ENCODE results near the gene LIX1. TPM values are rescaled to one million over a fixed set of nuclear protein-coding genes. Genes with fewer than 3 reads are reported as not detected.

The LIX1 gene
- total RNA-seq, 1 donor from 2014 or later = not detected

DNA sequence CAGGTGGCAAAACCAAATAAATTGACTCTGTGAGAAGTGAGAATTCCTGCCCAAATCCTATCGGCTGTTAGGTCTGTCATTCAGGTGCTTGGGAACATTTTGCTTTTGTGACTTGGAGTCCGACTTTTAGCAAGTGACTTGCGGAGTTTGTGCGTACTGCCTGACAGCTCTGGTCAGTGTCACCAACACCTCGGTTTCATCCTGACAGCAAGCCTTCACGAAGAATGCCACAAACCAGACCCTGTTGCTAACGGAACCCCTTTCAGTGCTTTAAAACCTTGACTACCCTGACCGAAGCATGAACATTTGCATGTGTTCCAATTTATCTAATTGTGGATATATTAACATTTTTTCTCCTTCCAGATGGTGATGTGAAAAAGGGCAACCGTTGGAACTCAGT lies 26.5 kb downstream of the LIX1 start:
- H3K4me3 Mint-ChIP-seq (ENCODE audit: low read depth) = no peak overlapping the region
- H3K4me1 Mint-ChIP-seq (ENCODE audit: low read depth) = no peaks in the 10 kb centered on the region
- no peaks in the 10 kb centered on the region for H3K36me3 Mint-ChIP-seq (ENCODE audit: low read depth)
- no peak for DNase-seq (ENCODE audit: low spot score)
- intact Hi-C loops (cut with micrococcal nuclease) = no loop called here
- peaks cover 16% of the 10 kb centered on the region for H3K27me3 Mint-ChIP-seq (ENCODE audit: low read depth)
- no peak overlapping the region for H3K27ac Mint-ChIP-seq
- H3K9me3 Mint-ChIP-seq = no peaks in the 10 kb centered on the region

DNA sequence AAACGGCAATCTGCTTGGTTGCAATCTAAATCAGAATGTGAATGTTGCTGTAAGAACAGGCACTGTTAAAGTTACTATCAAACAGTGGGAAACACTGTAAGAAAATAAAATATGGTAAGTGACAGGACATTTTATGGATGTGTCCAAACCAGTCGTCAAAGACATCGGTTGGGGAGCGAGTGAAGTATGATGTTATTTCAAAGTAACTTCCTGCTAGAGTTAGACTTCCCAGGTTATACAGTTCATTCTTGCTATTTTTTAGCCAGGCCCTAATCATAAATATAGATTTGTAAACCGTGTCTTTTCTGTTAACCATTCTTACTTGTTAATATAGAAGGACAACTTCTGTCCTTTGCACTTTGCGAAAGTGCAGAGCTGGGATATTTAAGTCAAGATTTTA lies 30.2 kb downstream of the LIX1 start:
- no peak for DNase-seq (ENCODE audit: low spot score)
- intact Hi-C loops (cut with micrococcal nuclease) = no loop called here
- Mint-ChIP-seq H3K27me3 (ENCODE audit: low read depth) (peaks cover 21% of the 10 kb centered on the region), H3K4me3 (ENCODE audit: low read depth) (no peak overlapping the region), H3K4me1 (ENCODE audit: low read depth) (no peaks in the 10 kb centered on the region), H3K27ac (no peak overlapping the region), H3K36me3 (ENCODE audit: low read depth) (no peaks in the 10 kb centered on the region), H3K9me3 (no peaks in the 10 kb centered on the region)

DNA sequence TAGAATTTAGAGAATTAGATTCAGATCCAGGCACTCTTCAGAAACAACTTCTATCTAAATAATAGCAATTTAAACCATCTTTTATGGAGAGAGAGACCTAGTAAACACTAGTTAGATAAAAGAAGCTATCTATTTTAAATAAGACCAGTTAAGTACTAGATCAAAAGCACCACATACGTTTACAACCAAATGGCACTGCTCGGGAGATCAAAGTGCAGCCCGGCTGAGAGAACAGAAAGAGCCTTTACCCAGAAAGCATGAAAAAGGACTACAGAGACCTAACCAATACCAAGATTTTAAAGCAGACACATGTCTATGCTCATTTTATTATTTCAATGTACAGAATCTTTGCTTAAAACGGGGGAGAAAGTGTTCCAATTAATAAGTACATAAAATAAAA lies 30.8 kb downstream of the LIX1 start:
- H3K9me3 Mint-ChIP-seq = no peaks in the 10 kb centered on the region
- DNase-seq (ENCODE audit: low spot score) = no peak

DNA sequence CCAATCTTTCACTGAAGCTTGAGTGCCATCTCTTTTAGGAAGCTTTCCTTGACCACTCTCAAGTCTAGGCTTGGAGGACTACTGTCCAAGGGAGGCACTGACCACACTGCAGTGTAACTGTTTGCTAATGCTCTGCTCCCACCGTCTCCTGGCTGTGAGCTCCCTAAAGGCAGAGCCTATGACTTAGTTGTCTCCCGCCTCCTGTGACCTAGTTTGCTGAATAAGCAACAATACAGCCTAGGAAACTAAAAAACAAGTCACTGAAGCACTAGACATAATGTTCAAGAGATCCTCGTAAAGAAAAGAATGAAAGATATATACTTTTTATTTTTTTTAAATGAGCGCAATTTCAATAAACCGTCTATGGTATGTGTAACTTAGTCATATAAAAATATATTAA lies 31.4 kb downstream of the LIX1 start:
- H3K27ac Mint-ChIP-seq = no peak overlapping the region
- H3K27me3 Mint-ChIP-seq (ENCODE audit: low read depth) = peaks cover 23% of the 10 kb centered on the region
- intact Hi-C loops (cut with micrococcal nuclease) = no loop called here
- H3K4me1 Mint-ChIP-seq (ENCODE audit: low read depth) = no peaks in the 10 kb centered on the region
- no peaks in the 10 kb centered on the region for H3K9me3 Mint-ChIP-seq
- H3K4me3 Mint-ChIP-seq (ENCODE audit: low read depth) = no peak overlapping the region
- no peak for DNase-seq (ENCODE audit: low spot score)
- H3K36me3 Mint-ChIP-seq (ENCODE audit: low read depth) = no peaks in the 10 kb centered on the region

More for the DNA sequence above, 30.8 kb downstream of the LIX1 start:
- Mint-ChIP-seq H3K27me3 (ENCODE audit: low read depth) (peaks cover 19% of the 10 kb centered on the region), H3K27ac (no peak overlapping the region), H3K4me3 (ENCODE audit: low read depth) (no peak overlapping the region), H3K36me3 (ENCODE audit: low read depth) (no peaks in the 10 kb centered on the region), H3K4me1 (ENCODE audit: low read depth) (no peaks in the 10 kb centered on the region)
- intact Hi-C loops (cut with micrococcal nuclease) = no loop called here

DNA sequence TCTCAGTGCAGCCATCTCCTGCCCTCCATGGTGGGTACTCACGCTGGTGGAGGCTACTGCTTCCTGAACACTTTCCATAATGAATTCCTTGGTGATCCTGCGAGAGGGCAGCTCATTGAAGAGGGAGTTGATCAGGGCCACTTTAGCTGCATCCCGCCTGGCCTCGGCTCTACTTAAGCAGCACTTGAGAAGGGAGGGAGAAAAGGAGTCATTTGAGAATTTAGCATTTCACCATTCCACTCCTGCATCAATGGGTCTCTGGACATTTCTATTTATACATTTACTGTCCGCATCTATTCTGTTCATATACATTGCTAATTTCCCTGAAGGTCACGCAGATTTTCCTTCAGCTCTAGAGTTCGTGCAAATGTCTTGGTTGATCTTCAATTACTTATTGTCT lies 35.1 kb downstream of the LIX1 start:
- Mint-ChIP-seq H3K27ac (no peak overlapping the region), H3K4me1 (ENCODE audit: low read depth) (no peaks in the 10 kb centered on the region), H3K27me3 (ENCODE audit: low read depth) (peaks cover 37% of the 10 kb centered on the region)

DNA sequence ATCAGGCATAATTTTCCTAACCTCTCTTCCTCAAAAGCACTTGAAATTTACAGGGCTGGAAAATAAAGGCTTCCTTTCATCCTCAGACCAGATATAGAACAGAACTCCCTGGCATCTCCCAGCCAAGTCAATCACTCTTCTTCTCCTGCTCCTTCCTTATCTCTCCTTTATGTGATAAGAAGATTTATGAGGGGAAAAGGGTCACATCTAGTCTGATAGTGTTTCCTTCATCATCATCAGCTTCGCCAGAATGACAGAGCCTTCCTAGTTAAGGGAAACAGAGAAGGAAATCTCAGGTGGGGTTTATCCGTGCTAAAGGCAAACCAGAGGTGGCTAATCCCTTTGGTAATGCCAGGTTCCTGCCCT lies 36.2 kb downstream of the LIX1 start:
- no peaks in the 10 kb centered on the region for H3K4me1 Mint-ChIP-seq (ENCODE audit: low read depth)
- H3K27me3 Mint-ChIP-seq (ENCODE audit: low read depth) = peaks cover 40% of the 10 kb centered on the region
- no peak for DNase-seq (ENCODE audit: low spot score)
- no peak overlapping the region for H3K27ac Mint-ChIP-seq
- no peaks in the 10 kb centered on the region for H3K36me3 Mint-ChIP-seq (ENCODE audit: low read depth)
- intact Hi-C loops (cut with micrococcal nuclease) = no loop called here
- H3K9me3 Mint-ChIP-seq = no peaks in the 10 kb centered on the region
- H3K4me3 Mint-ChIP-seq (ENCODE audit: low read depth) = no peak overlapping the region

More for the DNA sequence above, 35.1 kb downstream of the LIX1 start:
- no peaks in the 10 kb centered on the region for H3K9me3 Mint-ChIP-seq
- no peaks in the 10 kb centered on the region for H3K36me3 Mint-ChIP-seq (ENCODE audit: low read depth)
- intact Hi-C loops (cut with micrococcal nuclease) = no loop called here
- no peak for DNase-seq (ENCODE audit: low spot score)
- no peak overlapping the region for H3K4me3 Mint-ChIP-seq (ENCODE audit: low read depth)

DNA sequence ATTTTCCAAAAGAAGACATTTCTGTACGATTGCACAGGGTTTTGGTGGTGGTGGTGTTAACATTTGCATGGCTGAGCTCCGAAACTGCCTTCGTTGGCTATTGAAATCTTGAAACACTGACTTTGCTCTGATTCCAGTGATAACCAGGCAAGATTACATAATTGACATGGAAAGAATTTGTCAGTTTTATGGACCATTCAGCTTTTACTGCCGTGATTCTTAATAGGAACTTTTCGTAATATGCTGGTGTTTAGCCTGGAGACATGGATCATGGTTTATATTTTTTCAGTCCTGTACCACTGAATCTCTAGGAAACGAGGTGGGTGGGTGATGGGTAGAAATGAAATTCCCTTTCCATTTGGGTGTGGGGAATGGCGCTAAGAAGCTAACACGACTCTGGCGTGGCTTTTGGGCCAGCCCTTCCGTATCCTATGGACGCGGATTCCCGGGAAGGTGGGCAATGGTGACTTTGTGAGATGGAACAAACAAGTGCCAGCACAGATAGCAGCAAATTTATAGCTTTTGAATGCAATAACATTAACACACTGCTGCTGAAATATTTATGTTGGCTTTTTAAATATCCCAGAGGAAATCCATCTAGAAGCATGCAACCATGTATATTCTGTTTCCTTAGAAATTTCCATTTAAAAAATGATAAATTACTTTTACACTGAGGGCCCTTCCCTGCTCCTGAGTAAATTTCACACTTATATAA lies 36.8 kb downstream of the LIX1 start:
- H3K4me1 Mint-ChIP-seq (ENCODE audit: low read depth) = no peaks in the 10 kb centered on the region
- no peak overlapping the region for H3K4me3 Mint-ChIP-seq (ENCODE audit: low read depth)
- no peaks in the 10 kb centered on the region for H3K9me3 Mint-ChIP-seq
- H3K27ac Mint-ChIP-seq = no peak overlapping the region
- no peak for DNase-seq (ENCODE audit: low spot score)
- no peaks in the 10 kb centered on the region for H3K36me3 Mint-ChIP-seq (ENCODE audit: low read depth)
- intact Hi-C loops (cut with micrococcal nuclease) = no loop called here
- H3K27me3 Mint-ChIP-seq (ENCODE audit: low read depth) = peaks cover 40% of the 10 kb centered on the region

DNA sequence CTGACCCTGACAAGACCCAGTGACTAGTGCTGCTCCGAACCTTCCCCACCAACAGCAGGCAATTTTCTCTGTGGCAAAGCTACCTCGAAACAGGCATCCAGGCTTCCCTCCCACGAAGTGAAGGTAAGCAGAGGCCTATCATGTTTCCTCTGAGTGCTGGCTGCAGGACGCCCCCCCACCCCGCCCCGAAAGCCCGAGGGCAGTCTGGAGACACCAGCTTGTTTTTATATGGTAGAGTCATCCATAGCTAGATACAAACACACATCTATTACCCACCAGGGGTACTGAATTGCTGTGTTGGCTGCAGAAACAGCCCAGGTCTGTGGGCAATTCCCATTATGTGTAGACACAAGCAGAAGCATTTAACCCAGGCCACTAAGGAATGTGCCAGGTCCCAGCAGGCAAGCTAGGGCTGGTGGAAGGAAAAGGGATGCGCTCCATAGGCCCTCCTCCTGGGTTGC lies 40.4 kb downstream of the LIX1 start:
- Mint-ChIP-seq H3K9me3 (no peaks in the 10 kb centered on the region), H3K27ac (no peak overlapping the region), H3K4me1 (ENCODE audit: low read depth) (peaks cover 1% of the 10 kb centered on the region), H3K36me3 (ENCODE audit: low read depth) (no peaks in the 10 kb centered on the region), H3K4me3 (ENCODE audit: low read depth) (no peak overlapping the region), H3K27me3 (ENCODE audit: low read depth) (peaks cover 48% of the 10 kb centered on the region)
- intact Hi-C loops (cut with micrococcal nuclease) = no loop called here
- DNase-seq (ENCODE audit: low spot score) = no peak

DNA sequence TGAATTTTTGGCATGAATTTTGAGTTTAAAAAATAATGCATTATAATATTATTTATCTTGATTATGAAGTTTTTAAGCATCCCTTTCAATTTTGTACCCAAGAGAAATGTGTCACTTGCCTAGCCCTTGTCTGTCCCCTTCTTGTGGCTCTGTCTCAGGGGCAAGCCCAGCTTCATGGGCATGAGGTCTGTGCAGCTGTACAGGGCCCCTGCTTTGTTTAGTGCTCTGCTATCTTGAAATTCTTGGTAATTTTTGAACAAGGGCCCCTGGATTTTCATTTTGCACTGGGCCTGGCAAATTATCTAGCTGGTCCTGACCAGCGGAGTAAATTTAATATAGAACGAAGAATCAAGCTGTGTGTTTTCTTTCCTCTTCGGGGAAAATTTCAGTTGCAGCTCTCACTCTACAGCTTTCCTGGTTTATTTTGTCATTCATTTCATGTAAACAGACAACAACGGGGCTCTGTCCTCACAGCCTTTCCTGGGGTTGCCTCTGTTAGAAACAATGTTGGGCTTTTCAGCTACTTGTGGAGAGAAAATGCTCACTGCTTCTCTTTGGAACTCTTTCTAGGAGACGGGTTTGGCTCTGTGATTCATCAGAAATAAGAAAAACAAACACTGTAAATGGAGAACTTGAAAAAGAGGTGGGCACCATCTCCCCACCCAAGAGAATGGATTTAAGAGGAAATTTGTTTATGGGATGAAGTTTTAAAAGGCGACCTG lies 41.1 kb downstream of the LIX1 start:
- no peak for DNase-seq (ENCODE audit: low spot score)
- Mint-ChIP-seq H3K27ac (no peak overlapping the region), H3K9me3 (no peaks in the 10 kb centered on the region), H3K4me1 (ENCODE audit: low read depth) (peaks cover 6% of the 10 kb centered on the region), H3K27me3 (ENCODE audit: low read depth) (peaks cover 49% of the 10 kb centered on the region), H3K36me3 (ENCODE audit: low read depth) (no peaks in the 10 kb centered on the region), H3K4me3 (ENCODE audit: low read depth) (no peak overlapping the region)
- intact Hi-C loops (cut with micrococcal nuclease) = no loop called here

DNA sequence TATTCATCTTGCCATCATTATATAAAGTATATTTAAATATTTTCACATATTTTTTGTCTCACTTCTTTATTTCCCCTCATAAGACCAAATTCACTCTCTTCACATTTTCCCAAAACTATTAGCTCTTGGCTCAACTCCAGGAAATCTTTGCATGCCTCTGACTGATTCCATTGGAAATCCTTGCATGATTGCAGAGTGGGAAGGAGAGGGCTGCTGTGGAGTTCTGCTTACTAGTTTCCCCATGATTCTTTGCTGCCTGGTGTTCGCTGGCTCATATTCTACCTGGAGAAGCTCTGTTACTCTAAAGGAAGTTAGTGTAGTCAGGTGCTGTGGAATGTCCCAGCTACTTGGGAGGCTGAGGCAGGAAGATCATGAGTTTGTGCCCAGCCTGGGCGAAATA lies 41.9 kb downstream of the LIX1 start:
- Mint-ChIP-seq H3K4me1 (ENCODE audit: low read depth) (peaks cover 12% of the 10 kb centered on the region), H3K36me3 (ENCODE audit: low read depth) (no peaks in the 10 kb centered on the region), H3K4me3 (ENCODE audit: low read depth) (no peak overlapping the region), H3K9me3 (no peaks in the 10 kb centered on the region), H3K27me3 (ENCODE audit: low read depth) (peaks cover 42% of the 10 kb centered on the region), H3K27ac (no peak overlapping the region)
- DNase-seq (ENCODE audit: low spot score) = no peak
- intact Hi-C loops (cut with micrococcal nuclease) = no loop called here

DNA sequence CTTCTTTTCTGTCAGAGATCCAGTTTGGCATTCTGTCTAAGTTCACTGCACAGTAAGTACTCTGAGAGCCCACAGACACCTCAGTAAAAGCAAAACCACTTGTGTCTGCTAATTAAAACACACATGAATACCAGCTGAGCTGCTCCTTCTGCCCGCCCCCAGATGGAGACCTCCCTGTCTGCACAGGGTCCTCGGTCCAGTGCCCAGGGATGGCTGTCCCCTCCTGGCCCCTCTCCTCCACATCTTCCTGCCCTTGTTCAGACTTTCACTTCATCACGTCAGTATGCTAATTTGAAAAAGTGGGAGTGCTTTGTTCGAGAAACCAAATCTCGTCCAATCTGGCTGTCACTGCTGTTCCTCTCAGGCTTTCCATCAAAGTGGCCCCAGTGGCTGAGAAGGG lies 43.5 kb downstream of the LIX1 start:
- intact Hi-C loops (cut with micrococcal nuclease) = no loop called here
- Mint-ChIP-seq H3K4me3 (ENCODE audit: low read depth) (no peak overlapping the region), H3K27me3 (ENCODE audit: low read depth) (peaks cover 30% of the 10 kb centered on the region), H3K9me3 (no peaks in the 10 kb centered on the region), H3K36me3 (ENCODE audit: low read depth) (no peaks in the 10 kb centered on the region), H3K4me1 (ENCODE audit: low read depth) (peaks cover 22% of the 10 kb centered on the region), H3K27ac (no peak overlapping the region)
- DNase-seq (ENCODE audit: low spot score) = no peak

DNA sequence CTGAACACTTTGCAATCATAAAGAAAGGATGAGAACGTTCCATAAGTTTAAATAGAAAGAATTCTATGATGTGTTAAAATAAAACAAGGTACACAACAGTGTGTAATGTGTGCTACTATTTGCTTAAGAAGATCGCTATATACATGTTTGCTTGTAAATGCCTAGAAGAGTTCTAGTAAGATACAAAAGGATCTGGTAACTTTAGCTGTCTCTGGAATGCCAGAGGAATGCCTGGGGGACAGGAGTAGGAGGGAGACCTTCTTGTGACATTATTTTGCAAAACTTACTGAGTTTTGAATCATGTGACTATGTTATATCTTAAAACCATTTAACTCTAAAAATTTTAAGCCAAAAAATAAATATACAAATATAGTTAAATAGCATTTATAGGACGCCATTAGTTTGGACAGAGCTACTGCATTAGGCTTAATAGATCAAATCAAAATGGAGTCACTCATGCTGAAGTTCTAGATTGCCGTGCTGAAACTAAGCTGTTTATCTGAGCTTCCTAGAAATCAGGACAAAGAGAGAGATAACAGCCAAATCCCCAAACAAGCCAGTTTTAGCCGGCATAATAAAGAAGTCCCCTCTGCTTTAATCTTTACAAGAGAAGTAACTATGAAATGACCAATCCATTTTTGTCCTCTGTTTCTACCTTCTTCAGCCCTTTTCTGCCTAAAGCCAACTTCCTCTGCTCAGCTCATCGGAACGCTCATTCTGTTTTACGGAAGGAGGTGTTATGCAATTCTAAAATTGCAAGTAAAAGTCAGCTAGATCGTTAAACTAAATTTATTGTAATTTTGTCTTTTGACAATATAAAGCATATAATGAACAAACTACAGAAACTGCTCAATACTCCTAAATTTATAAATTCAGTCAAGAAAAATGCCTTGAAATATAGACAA lies 44.8 kb downstream of the LIX1 start:
- DNase-seq (ENCODE audit: low spot score) = no peak
- Mint-ChIP-seq H3K9me3 (no peaks in the 10 kb centered on the region), H3K4me3 (ENCODE audit: low read depth) (no peak overlapping the region), H3K27ac (no peak overlapping the region), H3K36me3 (ENCODE audit: low read depth) (no peaks in the 10 kb centered on the region), H3K27me3 (ENCODE audit: low read depth) (peaks cover 27% of the 10 kb centered on the region), H3K4me1 (ENCODE audit: low read depth) (peaks cover 22% of the 10 kb centered on the region)
- intact Hi-C loops (cut with micrococcal nuclease) = no loop called here

DNA sequence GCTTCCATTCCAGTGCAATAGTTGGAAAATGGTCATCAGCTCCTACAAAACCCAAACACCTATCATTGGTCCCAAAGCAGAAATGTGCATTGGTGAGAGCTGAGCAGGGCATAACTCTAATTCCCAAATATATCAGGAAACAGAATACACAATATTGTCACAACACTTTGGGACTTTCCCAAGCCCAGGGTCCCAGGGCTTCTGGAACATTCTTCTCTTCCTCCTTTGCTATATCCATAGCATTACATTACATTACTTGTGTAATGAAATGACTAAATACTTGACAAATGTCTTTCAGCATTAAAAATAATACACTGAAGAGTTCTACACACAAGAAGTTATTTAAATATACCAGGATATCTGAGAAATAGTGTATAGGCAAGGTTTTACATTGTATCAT lies 45.6 kb downstream of the LIX1 start:
- H3K27ac Mint-ChIP-seq = no peak overlapping the region
- no peak overlapping the region for H3K4me3 Mint-ChIP-seq (ENCODE audit: low read depth)
- H3K4me1 Mint-ChIP-seq (ENCODE audit: low read depth) = peaks cover 22% of the 10 kb centered on the region
- no peak for DNase-seq (ENCODE audit: low spot score)
- H3K36me3 Mint-ChIP-seq (ENCODE audit: low read depth) = no peaks in the 10 kb centered on the region
- H3K9me3 Mint-ChIP-seq = no peaks in the 10 kb centered on the region
- intact Hi-C loops (cut with micrococcal nuclease) = no loop called here
- H3K27me3 Mint-ChIP-seq (ENCODE audit: low read depth) = peaks cover 35% of the 10 kb centered on the region
